ENCODE results near the gene HMCN2. TPM values are rescaled to one million over a fixed set of nuclear protein-coding genes. Genes with fewer than 3 reads are reported as not detected.

HMCN2 gene
- total and polyA plus RNA-seq, 2 donors from 2014 or later = 0.99 to 8.6 TPM

GRCh38 chr9:130345897-130346385 lies 80.4 kb downstream of the HMCN2 start:
- H3K9me3 ChIP-seq (ENCODE audit: control insufficient read depth in 2 of 3, insufficient read depth in 1 of 3, low read length in 3 of 3) = peaks cover 0 to 7% (median 0%) of the 10 kb centered on the region in 3 donors
- intact Hi-C loops (cut with DNase I) = no loop called here
- H3K4me1 ChIP-seq (ENCODE audit: control insufficient read depth in 2 of 3, insufficient read depth in 2 of 3, low read depth in 1 of 3, low read length in 3 of 3) = peaks cover 0 to 2% (median 0%) of the 10 kb centered on the region in 3 donors
- no peak overlapping the region for H3K9ac ChIP-seq (ENCODE audit: low read length in 3 of 3)
- no peaks in the 10 kb centered on the region for H3K36me3 ChIP-seq (ENCODE audit: control insufficient read depth in 2 of 3, insufficient read depth in 3 of 3, low read length in 3 of 3)
- H3K27me3 ChIP-seq (ENCODE audit: control insufficient read depth, insufficient read depth, low read length) = no peaks in the 10 kb centered on the region
- DNase-seq (peak in 1 of 5 donors; percentile 64), FAIRE-seq (no peak)
- no peak overlapping the region for H3K27ac ChIP-seq (ENCODE audit: low read depth in 2 of 2, low read length in 2 of 2)
- no peak overlapping the region for H3K4me3 ChIP-seq (ENCODE audit: low read length in 3 of 3)
- TF ChIP-seq CTCF (IDR thresholded peaks at IDR 0.05; ENCODE audit: borderline replicate concordance, extremely low read depth, insufficient read depth) = no peak

GRCh38 chr9:130346431-130346830 lies 80.9 kb downstream of the HMCN2 start:
- intact Hi-C loops (cut with DNase I) = no loop called here
- H3K27ac ChIP-seq (ENCODE audit: low read depth in 2 of 2, low read length in 2 of 2) = no peak overlapping the region
- H3K36me3 ChIP-seq (ENCODE audit: control insufficient read depth in 2 of 3, insufficient read depth in 3 of 3, low read length in 3 of 3) = no peaks in the 10 kb centered on the region
- DNase-seq (peak in 1 of 5 donors; percentile 49), FAIRE-seq (no peak)
- H3K9ac ChIP-seq (ENCODE audit: low read length in 3 of 3) = no peak overlapping the region
- peaks cover 0 to 7% (median 0%) of the 10 kb centered on the region in 3 donors for H3K9me3 ChIP-seq (ENCODE audit: control insufficient read depth in 2 of 3, insufficient read depth in 1 of 3, low read length in 3 of 3)
- no peaks in the 10 kb centered on the region for H3K27me3 ChIP-seq (ENCODE audit: control insufficient read depth, insufficient read depth, low read length)
- H3K4me1 ChIP-seq (ENCODE audit: control insufficient read depth in 2 of 3, insufficient read depth in 2 of 3, low read depth in 1 of 3, low read length in 3 of 3) = peaks cover 0 to 2% (median 0%) of the 10 kb centered on the region in 3 donors
- no peak for TF ChIP-seq CTCF (IDR thresholded peaks at IDR 0.05; ENCODE audit: borderline replicate concordance, extremely low read depth, insufficient read depth)
- H3K4me3 ChIP-seq (ENCODE audit: low read length in 3 of 3) = no peak overlapping the region

- H3K9me3 ChIP-seq (ENCODE audit: control insufficient read depth in 2 of 3, insufficient read depth in 1 of 3, low read length in 3 of 3) = peaks cover 0 to 7% (median 0%) of the 10 kb centered on the region in 3 donors
- no peak overlapping the region for H3K27ac ChIP-seq (ENCODE audit: low read depth in 2 of 2, low read length in 2 of 2)
- H3K36me3 ChIP-seq (ENCODE audit: control insufficient read depth in 2 of 3, insufficient read depth in 3 of 3, low read length in 3 of 3) = no peaks in the 10 kb centered on the region
- DNase-seq = no peak
- H3K9ac ChIP-seq (ENCODE audit: low read length in 3 of 3) = no peak overlapping the region
- TF ChIP-seq CTCF (IDR thresholded peaks at IDR 0.05; ENCODE audit: borderline replicate concordance, extremely low read depth, insufficient read depth) = no peak
- no peak for FAIRE-seq
- H3K4me1 ChIP-seq (ENCODE audit: control insufficient read depth in 2 of 3, insufficient read depth in 2 of 3, low read depth in 1 of 3, low read length in 3 of 3) = peaks cover 0 to 2% (median 0%) of the 10 kb centered on the region in 3 donors
- no peak overlapping the region for H3K4me3 ChIP-seq (ENCODE audit: low read length in 3 of 3)
- H3K27me3 ChIP-seq (ENCODE audit: control insufficient read depth, insufficient read depth, low read length) = no peaks in the 10 kb centered on the region
- intact Hi-C loops (cut with DNase I) = no loop called here
Measured at GRCh38 chr9:130347036-130347435, 81.5 kb downstream of the HMCN2 start.

- FAIRE-seq (no peak), DNase-seq (peak in 3 of 5 donors; percentile 51 to 58 (median 54))
- TF ChIP-seq CTCF (IDR thresholded peaks at IDR 0.05; ENCODE audit: borderline replicate concordance, extremely low read depth, insufficient read depth) = no peak
- Histone ChIP-seq H3K27me3 (ENCODE audit: control insufficient read depth, insufficient read depth, low read length) (no peaks in the 10 kb centered on the region), H3K4me1 (ENCODE audit: control insufficient read depth in 2 of 3, insufficient read depth in 2 of 3, low read depth in 1 of 3, low read length in 3 of 3) (peaks cover 0 to 2% (median 0%) of the 10 kb centered on the region in 3 donors), H3K9ac (ENCODE audit: low read length in 3 of 3) (no peak overlapping the region), H3K36me3 (ENCODE audit: control insufficient read depth in 2 of 3, insufficient read depth in 3 of 3, low read length in 3 of 3) (no peaks in the 10 kb centered on the region), H3K27ac (ENCODE audit: low read depth in 2 of 2, low read length in 2 of 2) (no peak overlapping the region), H3K9me3 (ENCODE audit: control insufficient read depth in 2 of 3, insufficient read depth in 1 of 3, low read length in 3 of 3) (peaks cover 0 to 7% (median 0%) of the 10 kb centered on the region in 3 donors), H3K4me3 (ENCODE audit: low read length in 3 of 3) (no peak overlapping the region)
- intact Hi-C loops (cut with DNase I) = no loop called here
Measured at GRCh38 chr9:130347931-130348330, 82.4 kb downstream of the HMCN2 start.
